Activated CD8-positive, alpha-beta T cell treated with anti-CD3 and anti-CD28 coated beads, Interleukin-2, amount 10 ng/mL, durations not matched to agents 7 days and 5 days (primary cell): ENCODE measurements around the gene FLYWCH2. TPM values are rescaled to one million over a fixed set of nuclear protein-coding genes. Genes with fewer than 3 reads are reported as not detected.

Source experiments
- ATAC-seq: fragments of 150-1000 bp; cut with Tn5 transposase; one replicate; pipeline ENCODE4 v1.10.0; 2021; ENCODE audit warnings: moderate library complexity
- CTCF ChIA-PET: fragments of 350-600 bp; sonication (Branson Sonifier 250); formaldehyde crosslinking; loops from one replicate; lab custom pipeline; 2021; ENCODE audit warnings: antibody characterized with exemption; lab: Charles Lee
- POLR2A ChIA-PET: fragments of 350-600 bp; sonication (Branson Sonifier 250); formaldehyde crosslinking; loops from one replicate; lab custom pipeline; 2021; ENCODE audit warnings: antibody characterized with exemption; lab: Charles Lee
- DNase-seq: peaks from one replicate; pipeline ENCODE4 v3.0.0-alpha.2; 2020
- H3K27ac Mint-ChIP-seq: one replicate; pipeline ENCODE4 v1.8.0; 2021; ENCODE audit warnings: mild to moderate bottlenecking, mixed read lengths
- H3K27me3 Mint-ChIP-seq: one replicate; pipeline ENCODE4 v1.8.0; 2021; ENCODE audit warnings: low read depth, mixed read lengths
- H3K36me3 Mint-ChIP-seq: one replicate; pipeline ENCODE4 v1.8.0; 2021; ENCODE audit warnings: low read depth, mixed read lengths
- H3K4me1 Mint-ChIP-seq: one replicate; pipeline ENCODE4 v1.8.0; 2021; ENCODE audit warnings: low read depth, mixed read lengths
- H3K4me3 Mint-ChIP-seq: one replicate; pipeline ENCODE4 v1.8.0; 2021; ENCODE audit warnings: mild to moderate bottlenecking, mixed read lengths
- H3K9me3 Mint-ChIP-seq: one replicate; pipeline ENCODE4 v1.8.0; 2022; ENCODE audit warnings: mixed read lengths; ENCODE audit not compliant: insufficient read depth
- total RNA-seq, 2 experiments: library from RNA; stranded (reverse); gene quantifications; one replicate each; pipeline ENCODE4 v1.2.3, GENCODE V29; 2021

Gene FLYWCH2
- total RNA-seq, 2 experiments from 2014 or later, result 22.5 to 22.8 TPM

- H3K9me3 Mint-ChIP-seq, result peaks cover 9% of the 10 kb centered on the region
- ATAC-seq (no peak), DNase-seq (no peak)
- peaks cover 4% of the 10 kb centered on the region for H3K36me3 Mint-ChIP-seq
- ChIA-PET CTCF (interaction anchor here (1.0 to 3.0 kb wide), 4 partner anchors 11 to 17 kb away, joined by 3 to 16 read pairs (median 13); no protein-coding TSS in a partner anchor), POLR2A (no interaction called here)
- peaks cover 3% of the 10 kb centered on the region for H3K27me3 Mint-ChIP-seq
- H3K4me1 Mint-ChIP-seq, result peaks cover 9% of the 10 kb centered on the region
- H3K4me3 Mint-ChIP-seq, result no peak overlapping the region
- no peak overlapping the region for H3K27ac Mint-ChIP-seq
These were observed 27.5 kb upstream of the FLYWCH2 start for GRCh38 chr16:2855536-2855935.

DNA sequence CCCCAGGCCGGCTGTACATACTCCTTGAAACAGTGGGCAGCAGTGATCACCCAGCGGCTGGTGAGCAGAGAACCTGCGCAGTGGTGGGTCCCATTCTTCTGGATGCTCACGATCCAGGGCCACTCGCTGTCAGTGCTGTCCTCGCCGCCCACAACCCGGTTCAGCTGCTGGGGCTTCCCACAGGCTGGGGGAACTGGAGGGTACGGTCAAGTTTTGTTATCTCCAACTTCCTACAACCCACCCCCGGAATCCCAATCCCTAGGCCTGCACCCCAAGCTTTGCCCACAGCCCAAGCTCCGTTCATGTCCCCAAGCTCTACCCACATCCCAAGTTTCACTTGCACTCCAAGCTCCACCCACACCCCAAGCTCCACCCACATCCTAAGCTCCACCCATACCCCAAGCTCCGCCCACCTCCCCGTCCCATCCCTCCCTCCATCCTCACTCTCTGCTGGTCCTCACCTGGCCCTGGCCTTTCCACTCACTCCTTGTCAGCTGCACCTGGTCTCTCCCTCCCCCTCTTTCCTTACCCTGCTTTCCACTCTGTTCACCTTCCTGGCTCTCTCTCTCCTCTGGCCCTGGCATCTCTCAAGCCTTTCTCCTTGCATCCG is 26.8 kb upstream of the FLYWCH2 start:
- Mint-ChIP-seq H3K36me3 (peaks cover 4% of the 10 kb centered on the region), H3K9me3 (peaks cover 9% of the 10 kb centered on the region), H3K27me3 (peaks cover 3% of the 10 kb centered on the region), H3K27ac (peak overlapping the region; percentile 37), H3K4me1 (peaks cover 9% of the 10 kb centered on the region), H3K4me3 (no peak overlapping the region)
- ChIA-PET POLR2A (no interaction called here), CTCF (interaction anchor here (0.7 to 1.4 kb wide), 2 partner anchors 12 to 18 kb away, joined by 3 to 10 read pairs; no protein-coding TSS in a partner anchor)
- DNase-seq (no peak), ATAC-seq (no peak)

GRCh38 chr16:2856686-2857450 is 26.1 kb upstream of the FLYWCH2 start:
- ChIA-PET CTCF (interaction anchor here (0.7 to 1.4 kb wide), 2 partner anchors 11 to 19 kb away, joined by 3 to 10 read pairs; no protein-coding TSS in a partner anchor), POLR2A (no interaction called here)
- DNase-seq, result no peak
- Mint-ChIP-seq H3K4me3 (no peak overlapping the region), H3K27ac (peak overlapping the region; percentile 37), H3K4me1 (peaks cover 9% of the 10 kb centered on the region), H3K27me3 (peaks cover 3% of the 10 kb centered on the region), H3K36me3 (peaks cover 4% of the 10 kb centered on the region), H3K9me3 (peaks cover 9% of the 10 kb centered on the region)
- no peak for ATAC-seq

GRCh38 chr16:2857451-2858244 is 25.4 kb upstream of the FLYWCH2 start, which contains the start of gene PRSS22:
Gene PRSS22 (minus strand): TSS chr16:2858170. CDS start chr16:2858104, 66 bp downstream.
- DNase-seq (no peak), ATAC-seq (peak; percentile 28)
- H3K9me3 Mint-ChIP-seq, result peaks cover 9% of the 10 kb centered on the region
- peaks cover 9% of the 10 kb centered on the region for H3K4me1 Mint-ChIP-seq
- H3K27me3 Mint-ChIP-seq, result peaks cover 3% of the 10 kb centered on the region
- peak within 1 kb of the TSS; percentile 48 for H3K4me3 Mint-ChIP-seq
- POLR2A ChIA-PET, result no interaction called here
- peaks cover 4% of the 10 kb centered on the region for H3K36me3 Mint-ChIP-seq
- H3K27ac Mint-ChIP-seq, result peak within 1 kb of the TSS; percentile 55
- CTCF ChIA-PET, result interaction anchor here (1.2 kb wide), 1 partner anchor 10 kb away, joined by 4 read pairs; no protein-coding TSS in a partner anchor

DNA sequence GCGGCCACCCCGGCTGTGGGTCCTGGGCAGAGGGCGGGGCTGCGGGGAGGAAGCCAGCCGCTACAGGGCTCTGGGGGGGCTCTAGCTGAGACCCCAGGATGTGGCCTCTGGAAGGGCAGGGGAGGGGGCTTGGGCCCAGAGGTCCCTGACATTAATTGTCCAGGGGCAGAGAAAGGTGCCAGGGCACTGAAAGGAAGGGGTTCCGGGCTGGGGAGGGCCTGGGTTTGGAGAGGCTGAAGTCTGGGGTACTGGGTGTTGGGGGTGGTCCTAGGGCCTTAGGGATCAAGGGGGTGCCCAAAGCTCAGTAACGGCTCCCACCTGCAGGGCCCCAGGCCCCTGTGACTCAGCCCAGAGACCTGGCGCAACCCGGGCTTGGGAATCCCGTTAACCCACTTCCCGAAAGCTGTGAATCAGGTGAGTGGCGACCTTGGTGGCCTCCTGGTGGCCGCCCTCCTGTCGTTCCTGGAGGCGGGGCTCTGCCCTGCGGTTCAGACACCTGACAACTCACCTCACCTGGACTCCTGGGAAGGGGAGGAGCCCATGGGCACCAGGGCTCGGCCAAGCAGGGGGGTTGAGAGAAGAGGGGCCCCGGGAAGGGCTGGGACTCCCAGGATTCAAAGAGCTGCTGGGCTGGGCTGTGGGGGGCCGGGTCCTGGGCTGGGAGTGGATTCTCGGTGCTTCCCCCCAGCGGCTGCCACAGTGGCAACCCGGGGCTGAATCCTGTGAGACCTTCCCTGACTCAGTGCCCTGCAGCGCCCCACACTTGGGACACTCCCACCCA is 24.6 kb upstream of the FLYWCH2 start:
- Mint-ChIP-seq H3K27me3 (peaks cover 3% of the 10 kb centered on the region), H3K27ac (no peak overlapping the region), H3K36me3 (peaks cover 4% of the 10 kb centered on the region), H3K4me1 (peaks cover 9% of the 10 kb centered on the region), H3K4me3 (no peak overlapping the region), H3K9me3 (peaks cover 9% of the 10 kb centered on the region)
- ChIA-PET CTCF (interaction anchor here (1.2 kb wide), 1 partner anchor 10 kb away, joined by 4 read pairs; no protein-coding TSS in a partner anchor), POLR2A (no interaction called here)
- no peak for ATAC-seq
- DNase-seq, result no peak

- ChIA-PET CTCF (interaction anchor here (0.7 kb wide), 1 partner anchor 20 kb away, joined by 3 read pairs; no protein-coding TSS in a partner anchor), POLR2A (no interaction called here)
- Mint-ChIP-seq H3K27ac (no peak overlapping the region), H3K4me1 (peaks cover 10% of the 10 kb centered on the region), H3K36me3 (no peaks in the 10 kb centered on the region), H3K27me3 (peaks cover 6% of the 10 kb centered on the region), H3K4me3 (no peak overlapping the region), H3K9me3 (peaks cover under 1% of the 10 kb centered on the region)
- no peak for DNase-seq
- ATAC-seq, result no peak
These were observed 23.2 kb upstream of the FLYWCH2 start for GRCh38 chr16:2859686-2860265.

- DNase-seq, result peak; percentile 46
- no peaks in the 10 kb centered on the region for H3K9me3 Mint-ChIP-seq
- H3K27ac Mint-ChIP-seq, result no peak overlapping the region
- H3K36me3 Mint-ChIP-seq, result no peaks in the 10 kb centered on the region
- no peak for ATAC-seq
- peaks cover 6% of the 10 kb centered on the region for H3K27me3 Mint-ChIP-seq
- no peak overlapping the region for H3K4me3 Mint-ChIP-seq
- H3K4me1 Mint-ChIP-seq, result peaks cover 13% of the 10 kb centered on the region
- CTCF ChIA-PET, result interaction anchor here (12.4 kb wide), 1 partner anchor 22 kb away, joined by 151 read pairs; no protein-coding TSS in a partner anchor
- POLR2A ChIA-PET, result no interaction called here
These were observed 22.0 kb upstream of the FLYWCH2 start for GRCh38 chr16:2860826-2861567.

DNA sequence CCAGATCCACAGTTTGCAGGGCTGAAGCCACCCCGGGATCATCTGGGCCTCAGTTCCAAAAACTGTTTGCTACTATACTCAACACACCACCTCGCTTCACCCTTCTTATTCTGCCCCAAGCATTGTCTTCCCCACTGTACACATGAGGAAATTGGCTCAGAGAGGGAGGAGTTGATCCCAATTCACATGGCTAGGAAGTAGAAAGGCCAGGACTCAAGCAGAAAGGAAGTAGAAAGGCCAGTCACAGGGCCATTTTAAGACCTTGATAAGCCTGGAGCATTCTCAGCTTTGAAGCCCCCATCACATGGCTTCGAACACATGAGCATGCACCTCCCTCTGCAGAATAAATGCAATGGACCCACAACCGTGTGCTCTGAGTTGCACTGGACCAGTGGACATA is 17.4 kb upstream of the FLYWCH2 start:
- no peak for DNase-seq
- no peak overlapping the region for H3K27ac Mint-ChIP-seq
- no peaks in the 10 kb centered on the region for H3K9me3 Mint-ChIP-seq
- ChIA-PET CTCF (interaction anchor here (1.0 to 12.4 kb wide), 6 partner anchors 23 to 54 kb away, joined by 3 to 151 read pairs (median 4); partner anchors contain the start of gene FLYWCH1), POLR2A (interaction anchor here (1.2 kb wide), 1 partner anchor 26 kb away, joined by 4 read pairs; no protein-coding TSS in a partner anchor)
- no peak for ATAC-seq
- H3K4me3 Mint-ChIP-seq, result no peak overlapping the region
- peaks cover 8% of the 10 kb centered on the region for H3K27me3 Mint-ChIP-seq
- peaks cover 32% of the 10 kb centered on the region for H3K4me1 Mint-ChIP-seq
- H3K36me3 Mint-ChIP-seq, result no peaks in the 10 kb centered on the region

DNA sequence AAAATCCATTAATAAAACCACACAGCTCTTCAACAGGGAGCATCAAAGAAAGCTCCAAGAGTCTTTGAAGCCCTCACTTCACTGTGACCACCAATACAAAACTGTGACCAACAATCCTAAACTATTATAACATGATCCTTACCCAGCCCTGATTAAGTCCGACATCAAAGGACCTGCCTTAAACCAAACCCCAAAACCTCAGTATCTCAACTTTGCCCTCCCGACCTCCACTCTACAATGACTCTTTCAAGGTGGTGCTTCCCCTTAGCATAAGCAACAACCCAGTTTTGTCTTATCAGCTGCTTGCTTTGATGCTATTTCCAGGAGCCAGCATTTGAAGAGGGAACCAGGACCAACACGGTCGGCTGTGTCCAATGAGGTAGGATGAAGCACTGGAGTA is 16.6 kb upstream of the FLYWCH2 start:
- Mint-ChIP-seq H3K4me3 (no peak overlapping the region), H3K9me3 (no peaks in the 10 kb centered on the region), H3K4me1 (peaks cover 32% of the 10 kb centered on the region), H3K27ac (no peak overlapping the region), H3K36me3 (no peaks in the 10 kb centered on the region), H3K27me3 (peaks cover 8% of the 10 kb centered on the region)
- ATAC-seq (no peak), DNase-seq (no peak)
- ChIA-PET CTCF (interaction anchor here (0.9 to 12.4 kb wide), 6 partner anchors 11 to 53 kb away, joined by 3 to 151 read pairs (median 3); partner anchors contain the start of gene FLYWCH1), POLR2A (interaction anchor here (1.2 kb wide), 1 partner anchor 27 kb away, joined by 4 read pairs; no protein-coding TSS in a partner anchor)

DNA sequence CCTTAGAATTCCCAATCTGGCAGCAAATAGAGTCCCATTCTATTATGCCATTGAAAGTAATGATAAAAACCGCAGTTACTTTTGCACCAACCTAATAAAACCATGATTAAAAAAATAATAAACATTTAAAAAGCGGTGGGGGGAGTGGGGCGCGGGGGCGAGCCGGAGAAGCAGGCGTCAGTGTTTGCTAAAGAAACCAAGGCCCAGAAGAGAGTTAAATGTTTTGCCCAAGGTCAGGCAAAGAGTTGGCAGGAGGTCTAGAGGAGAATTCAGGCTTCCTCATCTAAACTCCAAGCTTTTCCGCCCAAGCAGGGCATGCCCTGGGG is 15.4 kb upstream of the FLYWCH2 start:
- Mint-ChIP-seq H3K27ac (peak overlapping the region; percentile 92), H3K9me3 (no peaks in the 10 kb centered on the region), H3K36me3 (no peaks in the 10 kb centered on the region), H3K4me1 (peaks cover 32% of the 10 kb centered on the region), H3K4me3 (peak overlapping the region; percentile 87), H3K27me3 (peaks cover 13% of the 10 kb centered on the region)
- ChIA-PET CTCF (interaction anchor here (0.6 to 12.4 kb wide), 32 partner anchors 8 to 126 kb away, joined by 3 to 151 read pairs (median 5); partner anchors contain the start of genes ELOB, FLYWCH1, FLYWCH2 and PRSS21), POLR2A (interaction anchor here (0.9 to 1.8 kb wide), 8 partner anchors 16 to 116 kb away, joined by 3 to 14 read pairs (median 4); partner anchors contain the start of genes FLYWCH2 and SRRM2)
- ATAC-seq, result no peak
- DNase-seq, result no peak
